ENCODE measurements around the gene PCGF2. TPM values are rescaled to one million over a fixed set of nuclear protein-coding genes. Genes with fewer than 3 reads are reported as not detected.

The PCGF2 gene
- total and polyA plus RNA-seq, 9 of the 15 experiments (the other 6 are each of a cell fraction or from before 2014, with no cell fraction given) = 1.3 to 33.4 (median 7.0) TPM

DNA sequence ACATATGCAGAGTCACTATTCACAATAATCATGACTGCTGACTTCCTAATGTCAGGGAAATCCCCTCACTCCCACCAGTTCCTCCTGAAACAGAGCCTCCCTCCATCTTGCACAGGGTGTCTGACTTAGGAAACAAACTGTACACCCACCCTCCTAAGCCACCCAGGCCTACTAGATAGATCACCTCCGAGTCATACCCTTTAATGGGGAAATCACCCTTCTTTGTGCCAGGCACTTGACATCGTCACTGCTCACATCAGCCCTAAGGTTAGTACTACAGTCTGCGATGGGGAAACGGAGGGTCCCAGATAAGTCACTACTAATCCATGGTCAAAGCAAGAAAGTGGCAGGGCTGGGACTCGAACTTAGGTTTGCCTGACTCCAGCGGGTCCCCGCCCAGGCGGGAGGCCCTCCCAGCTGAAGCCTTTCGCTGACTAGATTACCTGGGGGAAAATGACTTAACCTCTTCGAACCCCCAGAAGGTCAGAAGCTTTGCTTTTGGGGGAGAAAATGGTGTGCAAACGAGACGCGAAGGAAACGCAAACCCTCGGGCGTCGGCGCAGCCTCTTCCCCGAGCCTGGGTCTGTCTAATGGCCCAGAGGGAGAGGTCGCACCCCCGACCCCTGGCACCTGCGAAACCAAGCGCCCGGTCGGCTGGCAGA is 46.5 kb downstream of the PCGF2 start (continued):
- TF ChIP-seq TCF15 (CRISPR knock-in tag; IDR thresholded peaks at IDR 0.05) = no peak
- TF ChIP-seq SAFB2 (IDR thresholded peaks at IDR 0.05; ENCODE audit: borderline replicate concordance, low read depth, low read length, severe bottlenecking) = no peak
- TF ChIP-seq, protein P1, sequence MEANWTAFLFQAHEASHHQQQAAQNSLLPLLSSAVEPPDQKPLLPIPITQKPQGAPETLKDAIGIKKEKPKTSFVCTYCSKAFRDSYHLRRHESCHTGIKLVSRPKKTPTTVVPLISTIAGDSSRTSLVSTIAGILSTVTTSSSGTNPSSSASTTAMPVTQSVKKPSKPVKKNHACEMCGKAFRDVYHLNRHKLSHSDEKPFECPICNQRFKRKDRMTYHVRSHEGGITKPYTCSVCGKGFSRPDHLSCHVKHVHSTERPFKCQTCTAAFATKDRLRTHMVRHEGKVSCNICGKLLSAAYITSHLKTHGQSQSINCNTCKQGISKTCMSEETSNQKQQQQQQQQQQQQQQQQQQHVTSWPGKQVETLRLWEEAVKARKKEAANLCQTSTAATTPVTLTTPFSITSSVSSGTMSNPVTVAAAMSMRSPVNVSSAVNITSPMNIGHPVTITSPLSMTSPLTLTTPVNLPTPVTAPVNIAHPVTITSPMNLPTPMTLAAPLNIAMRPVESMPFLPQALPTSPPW (CRISPR knock-in tag; IDR thresholded peaks at IDR 0.05) = no peak
- TF ChIP-seq JUND (IDR thresholded peaks at IDR 0.05; ENCODE audit: borderline replicate concordance, low read depth, low read length) = 0 out of 2 replicates have a peak, but pooled peaks have one; percentile 2
- TF ChIP-seq JUND (tag; IDR thresholded peaks at IDR 0.05; ENCODE audit: borderline replicate concordance, low read depth, low read length) = no peak
- TF ChIP-seq USF2 (CRISPR knock-in tag; IDR thresholded peaks at IDR 0.05) = no peak
- TF ChIP-seq MCM3 (IDR thresholded peaks at IDR 0.05) = no peak
- TF ChIP-seq RFX1 (IDR thresholded peaks at IDR 0.05) = no peak
- no peak for TF ChIP-seq POU5F1 (IDR thresholded peaks at IDR 0.05; ENCODE audit: borderline replicate concordance, low read depth, low read length, partially characterized antibody)
- TF ChIP-seq HLTF (IDR thresholded peaks at IDR 0.05) = no peak
- TF ChIP-seq NELFE (IDR thresholded peaks at IDR 0.05; ENCODE audit: insufficient read depth, insufficient read length) = no peak
- TF ChIP-seq PTRF (tag; IDR thresholded peaks at IDR 0.05) = no peak; the same call in 1 of the 2 replicates
- no peak for TF ChIP-seq ZNF76 (CRISPR knock-in tag; IDR thresholded peaks at IDR 0.05; ENCODE audit: borderline replicate concordance)
- TF ChIP-seq BCL6 (CRISPR knock-in tag; IDR thresholded peaks at IDR 0.05) = no peak
- peak; percentile 53; the same call in 1 of the 2 replicates for TF ChIP-seq ZBTB7A (IDR thresholded peaks at IDR 0.05; ENCODE audit: borderline replicate concordance, control insufficient read depth, low read depth, low read length)
- TF ChIP-seq ZNF311 (CRISPR knock-in tag; IDR thresholded peaks at IDR 0.05) = no peak
- no peak for TF ChIP-seq ZBTB12 (CRISPR knock-in tag; IDR thresholded peaks at IDR 0.05)
- peak; percentile 12; the same call in 1 of the 2 replicates for TF ChIP-seq BACH1 (tag; IDR thresholded peaks at IDR 0.05)
- TF ChIP-seq, protein P2, sequence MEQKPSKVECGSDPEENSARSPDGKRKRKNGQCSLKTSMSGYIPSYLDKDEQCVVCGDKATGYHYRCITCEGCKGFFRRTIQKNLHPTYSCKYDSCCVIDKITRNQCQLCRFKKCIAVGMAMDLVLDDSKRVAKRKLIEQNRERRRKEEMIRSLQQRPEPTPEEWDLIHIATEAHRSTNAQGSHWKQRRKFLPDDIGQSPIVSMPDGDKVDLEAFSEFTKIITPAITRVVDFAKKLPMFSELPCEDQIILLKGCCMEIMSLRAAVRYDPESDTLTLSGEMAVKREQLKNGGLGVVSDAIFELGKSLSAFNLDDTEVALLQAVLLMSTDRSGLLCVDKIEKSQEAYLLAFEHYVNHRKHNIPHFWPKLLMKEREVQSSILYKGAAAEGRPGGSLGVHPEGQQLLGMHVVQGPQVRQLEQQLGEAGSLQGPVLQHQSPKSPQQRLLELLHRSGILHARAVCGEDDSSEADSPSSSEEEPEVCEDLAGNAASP (IDR thresholded peaks at IDR 0.05) = no peak
- TF ChIP-seq, protein P3, sequence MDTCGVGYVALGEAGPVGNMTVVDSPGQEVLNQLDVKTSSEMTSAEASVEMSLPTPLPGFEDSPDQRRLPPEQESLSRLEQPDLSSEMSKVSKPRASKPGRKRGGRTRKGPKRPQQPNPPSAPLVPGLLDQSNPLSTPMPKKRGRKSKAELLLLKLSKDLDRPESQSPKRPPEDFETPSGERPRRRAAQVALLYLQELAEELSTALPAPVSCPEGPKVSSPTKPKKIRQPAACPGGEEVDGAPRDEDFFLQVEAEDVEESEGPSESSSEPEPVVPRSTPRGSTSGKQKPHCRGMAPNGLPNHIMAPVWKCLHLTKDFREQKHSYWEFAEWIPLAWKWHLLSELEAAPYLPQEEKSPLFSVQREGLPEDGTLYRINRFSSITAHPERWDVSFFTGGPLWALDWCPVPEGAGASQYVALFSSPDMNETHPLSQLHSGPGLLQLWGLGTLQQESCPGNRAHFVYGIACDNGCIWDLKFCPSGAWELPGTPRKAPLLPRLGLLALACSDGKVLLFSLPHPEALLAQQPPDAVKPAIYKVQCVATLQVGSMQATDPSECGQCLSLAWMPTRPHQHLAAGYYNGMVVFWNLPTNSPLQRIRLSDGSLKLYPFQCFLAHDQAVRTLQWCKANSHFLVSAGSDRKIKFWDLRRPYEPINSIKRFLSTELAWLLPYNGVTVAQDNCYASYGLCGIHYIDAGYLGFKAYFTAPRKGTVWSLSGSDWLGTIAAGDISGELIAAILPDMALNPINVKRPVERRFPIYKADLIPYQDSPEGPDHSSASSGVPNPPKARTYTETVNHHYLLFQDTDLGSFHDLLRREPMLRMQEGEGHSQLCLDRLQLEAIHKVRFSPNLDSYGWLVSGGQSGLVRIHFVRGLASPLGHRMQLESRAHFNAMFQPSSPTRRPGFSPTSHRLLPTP (IDR thresholded peaks at IDR 0.05; ENCODE audit: borderline replicate concordance, extremely low read depth, insufficient read length) = peak; percentile 87

Measured in K562 (cell line).